Liver (tissue), 3 donors: Measurements from ENCODE around the gene ZMYND11.

Experiments
- HNF4A ChIP-seq, 2 donors: conservative IDR thresholded peaks; 2 replicates each; pipeline ENCODE4 v1.6.1; 2016; ENCODE audit warnings: antibody characterized with exemption in 2 of 2, mild to moderate bottlenecking in 2 of 2
- SP1 ChIP-seq: IDR thresholded peaks from 2 replicates; pipeline ENCODE4 v1.6.1; 2018; ENCODE audit warnings: antibody characterized with exemption, mild to moderate bottlenecking
- TF ChIP-seq, protein P1 (sequence below): fragments of 150-350 bp; IDR thresholded peaks from 2 replicates; pipeline ENCODE4 v1.5.1; 2017; ENCODE audit warnings: improper control_type of control experiment, low read depth, low read length; ENCODE audit not compliant: missing input control
- TF ChIP-seq, protein P2 (sequence below): IDR thresholded peaks from 2 replicates; pipeline ENCODE4 v1.6.1; 2016; ENCODE audit warnings: antibody characterized with exemption
- TF ChIP-seq, protein P3 (sequence below): IDR thresholded peaks from 2 replicates; pipeline ENCODE4 v1.6.1; 2016; ENCODE audit warnings: antibody characterized with exemption
- donor health status: healthy.
- donor health status: healthy.

DNA sequence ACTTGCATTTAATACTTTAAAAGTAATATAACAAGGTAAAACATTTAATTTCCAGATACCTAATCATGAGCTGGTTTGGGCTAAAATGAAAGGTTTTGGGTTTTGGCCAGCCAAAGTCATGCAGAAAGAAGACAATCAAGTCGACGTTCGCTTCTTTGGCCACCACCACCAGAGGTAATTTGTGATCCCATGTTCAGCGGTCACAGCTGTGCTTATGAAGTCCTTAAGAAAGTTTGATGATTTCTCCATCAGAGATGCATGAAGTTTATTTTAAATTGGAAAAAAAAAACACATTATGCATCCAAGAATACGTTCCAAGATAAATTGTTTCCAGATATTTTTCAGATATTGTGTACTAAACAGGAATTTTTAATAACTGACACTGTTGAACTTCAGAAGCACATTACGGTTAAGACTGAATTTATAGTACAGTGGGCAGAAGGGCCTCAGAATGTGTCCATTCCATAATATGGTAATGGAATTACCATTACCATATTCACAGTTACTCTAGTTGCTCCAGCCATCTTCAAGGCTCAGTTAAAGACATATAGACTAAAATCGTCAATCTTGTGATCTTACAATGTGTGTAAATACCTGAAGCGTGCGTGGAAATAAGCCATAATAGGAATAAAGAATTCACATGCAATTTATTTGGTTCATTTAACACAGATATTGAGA is 106.8 kb downstream of the ZMYND11 start:
- no peak for TF ChIP-seq HNF4A (conservative IDR thresholded peaks at IDR 0.05)
- TF ChIP-seq, protein P1, sequence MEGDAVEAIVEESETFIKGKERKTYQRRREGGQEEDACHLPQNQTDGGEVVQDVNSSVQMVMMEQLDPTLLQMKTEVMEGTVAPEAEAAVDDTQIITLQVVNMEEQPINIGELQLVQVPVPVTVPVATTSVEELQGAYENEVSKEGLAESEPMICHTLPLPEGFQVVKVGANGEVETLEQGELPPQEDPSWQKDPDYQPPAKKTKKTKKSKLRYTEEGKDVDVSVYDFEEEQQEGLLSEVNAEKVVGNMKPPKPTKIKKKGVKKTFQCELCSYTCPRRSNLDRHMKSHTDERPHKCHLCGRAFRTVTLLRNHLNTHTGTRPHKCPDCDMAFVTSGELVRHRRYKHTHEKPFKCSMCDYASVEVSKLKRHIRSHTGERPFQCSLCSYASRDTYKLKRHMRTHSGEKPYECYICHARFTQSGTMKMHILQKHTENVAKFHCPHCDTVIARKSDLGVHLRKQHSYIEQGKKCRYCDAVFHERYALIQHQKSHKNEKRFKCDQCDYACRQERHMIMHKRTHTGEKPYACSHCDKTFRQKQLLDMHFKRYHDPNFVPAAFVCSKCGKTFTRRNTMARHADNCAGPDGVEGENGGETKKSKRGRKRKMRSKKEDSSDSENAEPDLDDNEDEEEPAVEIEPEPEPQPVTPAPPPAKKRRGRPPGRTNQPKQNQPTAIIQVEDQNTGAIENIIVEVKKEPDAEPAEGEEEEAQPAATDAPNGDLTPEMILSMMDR, result no peak
- TF ChIP-seq, protein P2, sequence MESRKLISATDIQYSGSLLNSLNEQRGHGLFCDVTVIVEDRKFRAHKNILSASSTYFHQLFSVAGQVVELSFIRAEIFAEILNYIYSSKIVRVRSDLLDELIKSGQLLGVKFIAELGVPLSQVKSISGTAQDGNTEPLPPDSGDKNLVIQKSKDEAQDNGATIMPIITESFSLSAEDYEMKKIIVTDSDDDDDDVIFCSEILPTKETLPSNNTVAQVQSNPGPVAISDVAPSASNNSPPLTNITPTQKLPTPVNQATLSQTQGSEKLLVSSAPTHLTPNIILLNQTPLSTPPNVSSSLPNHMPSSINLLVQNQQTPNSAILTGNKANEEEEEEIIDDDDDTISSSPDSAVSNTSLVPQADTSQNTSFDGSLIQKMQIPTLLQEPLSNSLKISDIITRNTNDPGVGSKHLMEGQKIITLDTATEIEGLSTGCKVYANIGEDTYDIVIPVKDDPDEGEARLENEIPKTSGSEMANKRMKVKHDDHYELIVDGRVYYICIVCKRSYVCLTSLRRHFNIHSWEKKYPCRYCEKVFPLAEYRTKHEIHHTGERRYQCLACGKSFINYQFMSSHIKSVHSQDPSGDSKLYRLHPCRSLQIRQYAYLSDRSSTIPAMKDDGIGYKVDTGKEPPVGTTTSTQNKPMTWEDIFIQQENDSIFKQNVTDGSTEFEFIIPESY, result no peak
- TF ChIP-seq SP1, result no peak
- TF ChIP-seq, protein P3, sequence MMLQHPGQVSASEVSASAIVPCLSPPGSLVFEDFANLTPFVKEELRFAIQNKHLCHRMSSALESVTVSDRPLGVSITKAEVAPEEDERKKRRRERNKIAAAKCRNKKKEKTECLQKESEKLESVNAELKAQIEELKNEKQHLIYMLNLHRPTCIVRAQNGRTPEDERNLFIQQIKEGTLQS, result no peak
